BE2C (cell line): ENCODE measurements around the gene SLC17A8.

Experiments used
- DNase-seq: peaks from one replicate; pipeline ENCODE4 v3.0.0-alpha.2; 2020
- H3K27me3 ChIP-seq: fragments of 250-450 bp; sonication (Bioruptor Pico); 2 replicates; pipeline ENCODE4 v1.5.1; 2020; ENCODE audit warnings: mild to moderate bottlenecking
- H3K36me3 ChIP-seq: fragments of 250-450 bp; sonication (Bioruptor Pico); 2 replicates; pipeline ENCODE4 v1.5.1; 2020; ENCODE audit warnings: mild to moderate bottlenecking
- H3K4me1 ChIP-seq: fragments of 250-450 bp; sonication (Bioruptor Pico); 2 replicates; pipeline ENCODE4 v1.5.1; 2020
- H3K4me3 ChIP-seq: 2 replicates; pipeline ENCODE4 v1.5.1; 2011; ENCODE audit warnings: low read depth, low read length
- H3K9me3 ChIP-seq: fragments of 250-450 bp; sonication (Bioruptor Pico); 2 replicates; pipeline ENCODE4 v1.5.1; 2020
- TF ChIP-seq, protein P1 (sequence below): IDR thresholded peaks from 2 replicates; pipeline ENCODE4 v1.5.1; 2012; ENCODE audit warnings: mild to moderate bottlenecking, low read depth, low read length

The SLC17A8 gene

DNA sequence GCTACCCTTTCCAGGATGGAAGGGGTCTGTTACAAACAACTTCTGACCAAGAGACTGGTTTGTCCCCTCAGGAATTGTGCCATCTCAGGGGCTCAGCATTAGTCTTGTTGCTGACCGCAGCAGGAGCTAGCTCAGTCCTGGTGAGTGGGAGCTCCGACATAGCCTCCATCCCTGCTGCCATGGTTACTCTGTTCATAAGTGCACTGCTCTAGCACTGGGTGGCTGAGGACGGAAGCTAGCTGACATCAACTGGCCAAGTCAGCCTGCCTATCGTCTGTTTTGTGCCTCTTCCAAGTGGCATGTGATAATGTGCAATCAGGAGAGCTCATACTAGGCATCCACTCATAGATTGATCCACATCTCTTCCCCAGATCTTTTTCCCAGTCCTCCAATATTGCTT, 7.5 kb downstream of the SLC17A8 start:
- no peak for DNase-seq
- H3K4me1 ChIP-seq, result no peaks in the 10 kb centered on the region
- H3K9me3 ChIP-seq, result no peaks in the 10 kb centered on the region
- TF ChIP-seq, protein P1, sequence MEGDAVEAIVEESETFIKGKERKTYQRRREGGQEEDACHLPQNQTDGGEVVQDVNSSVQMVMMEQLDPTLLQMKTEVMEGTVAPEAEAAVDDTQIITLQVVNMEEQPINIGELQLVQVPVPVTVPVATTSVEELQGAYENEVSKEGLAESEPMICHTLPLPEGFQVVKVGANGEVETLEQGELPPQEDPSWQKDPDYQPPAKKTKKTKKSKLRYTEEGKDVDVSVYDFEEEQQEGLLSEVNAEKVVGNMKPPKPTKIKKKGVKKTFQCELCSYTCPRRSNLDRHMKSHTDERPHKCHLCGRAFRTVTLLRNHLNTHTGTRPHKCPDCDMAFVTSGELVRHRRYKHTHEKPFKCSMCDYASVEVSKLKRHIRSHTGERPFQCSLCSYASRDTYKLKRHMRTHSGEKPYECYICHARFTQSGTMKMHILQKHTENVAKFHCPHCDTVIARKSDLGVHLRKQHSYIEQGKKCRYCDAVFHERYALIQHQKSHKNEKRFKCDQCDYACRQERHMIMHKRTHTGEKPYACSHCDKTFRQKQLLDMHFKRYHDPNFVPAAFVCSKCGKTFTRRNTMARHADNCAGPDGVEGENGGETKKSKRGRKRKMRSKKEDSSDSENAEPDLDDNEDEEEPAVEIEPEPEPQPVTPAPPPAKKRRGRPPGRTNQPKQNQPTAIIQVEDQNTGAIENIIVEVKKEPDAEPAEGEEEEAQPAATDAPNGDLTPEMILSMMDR, result no peak
- no peaks in the 10 kb centered on the region for H3K27me3 ChIP-seq
- H3K4me3 ChIP-seq, result no peak overlapping the region
- H3K36me3 ChIP-seq, result no peaks in the 10 kb centered on the region

DNA sequence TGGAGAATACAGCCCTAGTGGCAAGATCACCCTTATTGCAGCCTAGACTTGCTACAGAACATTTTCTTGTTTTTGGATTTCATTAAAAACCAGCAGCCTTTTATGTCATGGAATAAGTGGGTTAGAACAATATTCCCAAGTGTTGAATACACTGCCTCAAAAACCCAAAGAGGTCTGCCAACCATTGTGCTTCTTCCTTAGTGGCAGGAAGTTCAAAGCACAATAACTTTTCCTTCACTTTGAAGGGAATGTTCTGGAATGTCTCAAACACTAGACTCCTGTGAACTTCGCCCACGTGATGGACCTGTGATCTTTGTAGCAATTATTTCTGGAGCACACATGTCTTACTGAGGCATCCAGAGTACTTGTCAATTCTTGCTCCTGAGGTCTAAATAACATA, 8.5 kb downstream of the SLC17A8 start:
- Histone ChIP-seq H3K4me1 (no peaks in the 10 kb centered on the region), H3K27me3 (no peaks in the 10 kb centered on the region), H3K36me3 (no peaks in the 10 kb centered on the region), H3K9me3 (no peaks in the 10 kb centered on the region), H3K4me3 (no peak overlapping the region)
- no peak for DNase-seq
- TF ChIP-seq, protein P1, result no peak

DNA sequence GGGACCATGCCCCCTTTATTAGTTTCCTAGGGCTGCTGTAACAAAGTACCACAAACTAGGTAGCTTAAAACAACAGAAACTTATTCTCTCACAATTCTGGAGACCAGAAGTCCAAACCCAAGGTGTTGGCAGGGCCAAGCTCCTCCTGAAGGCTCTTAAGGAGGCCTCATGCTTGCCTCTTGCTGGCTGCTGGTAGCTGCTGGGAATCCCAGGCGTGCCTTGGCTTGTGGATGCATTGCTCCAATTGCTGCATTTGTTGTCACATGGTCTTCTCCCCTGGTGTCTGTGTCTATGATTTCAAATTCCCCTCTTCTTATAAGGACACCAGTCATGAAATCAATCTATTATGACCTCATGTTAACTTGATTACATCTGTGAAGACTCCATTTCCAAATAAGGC, 11.2 kb downstream of the SLC17A8 start:
- TF ChIP-seq, protein P1, result no peak
- Histone ChIP-seq H3K9me3 (no peaks in the 10 kb centered on the region), H3K4me1 (no peaks in the 10 kb centered on the region), H3K27me3 (no peaks in the 10 kb centered on the region), H3K36me3 (no peaks in the 10 kb centered on the region), H3K4me3 (no peak overlapping the region)
- no peak for DNase-seq

DNA sequence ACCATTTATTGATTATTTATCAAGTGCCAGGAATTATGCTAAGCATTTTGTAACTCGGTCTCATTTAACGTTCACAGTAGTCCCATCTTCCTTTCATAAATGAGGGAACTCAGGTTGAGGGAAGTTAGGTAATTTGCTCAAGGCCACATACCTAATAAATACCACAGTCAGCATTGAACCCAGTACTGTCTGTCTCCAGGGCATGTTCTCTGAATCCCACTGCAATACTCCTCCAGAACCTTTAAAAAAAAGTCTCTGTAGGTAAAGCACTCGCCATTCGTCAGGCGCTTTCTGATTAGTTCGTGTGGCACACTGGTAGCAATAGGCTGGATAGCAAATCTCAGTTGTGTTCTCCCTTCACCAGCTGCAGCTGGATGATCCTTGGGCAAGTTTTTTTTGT, 14.3 kb downstream of the SLC17A8 start:
- Histone ChIP-seq H3K4me1 (no peaks in the 10 kb centered on the region), H3K36me3 (no peaks in the 10 kb centered on the region), H3K27me3 (no peaks in the 10 kb centered on the region), H3K4me3 (no peak overlapping the region), H3K9me3 (no peaks in the 10 kb centered on the region)
- DNase-seq, result no peak
- TF ChIP-seq, protein P1, result no peak

DNA sequence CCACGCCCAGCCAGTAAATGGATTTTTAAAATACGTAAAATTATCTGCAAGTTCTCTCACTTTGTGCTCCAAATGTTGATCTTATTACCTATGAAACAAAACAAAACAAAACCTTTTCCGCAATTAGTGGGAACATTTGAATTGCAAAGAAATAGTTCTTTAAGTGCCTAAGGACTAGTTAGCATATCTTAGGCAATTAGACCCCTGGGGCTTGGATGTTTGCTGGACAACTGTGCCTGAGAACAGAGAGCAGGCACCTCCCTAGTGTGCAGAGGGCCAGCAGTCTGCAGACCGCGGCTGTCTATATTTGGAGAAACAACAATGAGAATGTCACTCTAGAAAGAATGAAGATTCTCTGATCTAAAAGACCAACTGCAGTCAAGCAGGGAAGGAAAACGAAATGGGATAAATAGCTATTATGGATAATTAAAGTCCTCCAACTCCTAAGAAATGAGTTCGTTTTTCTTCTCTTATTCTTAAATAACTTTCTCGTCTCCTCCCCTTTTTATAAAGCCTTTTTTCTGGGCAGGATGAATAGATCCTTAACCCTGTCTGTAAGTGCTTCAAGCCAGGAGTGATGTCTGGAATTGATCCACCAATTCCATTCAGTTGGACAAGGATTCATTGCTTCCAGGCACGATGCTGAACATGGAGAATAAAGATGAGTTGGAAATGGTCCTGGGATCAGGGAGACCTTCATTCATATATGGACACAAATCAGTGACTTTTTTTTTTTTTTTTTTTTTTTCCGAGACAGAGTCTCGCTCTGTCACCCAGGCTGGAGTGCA, 16.2 kb downstream of the SLC17A8 start:
- H3K4me1 ChIP-seq, result no peaks in the 10 kb centered on the region
- no peak overlapping the region for H3K4me3 ChIP-seq
- H3K36me3 ChIP-seq, result no peaks in the 10 kb centered on the region
- DNase-seq, result no peak
- H3K9me3 ChIP-seq, result no peaks in the 10 kb centered on the region
- TF ChIP-seq, protein P1, result no peak
- no peaks in the 10 kb centered on the region for H3K27me3 ChIP-seq

DNA sequence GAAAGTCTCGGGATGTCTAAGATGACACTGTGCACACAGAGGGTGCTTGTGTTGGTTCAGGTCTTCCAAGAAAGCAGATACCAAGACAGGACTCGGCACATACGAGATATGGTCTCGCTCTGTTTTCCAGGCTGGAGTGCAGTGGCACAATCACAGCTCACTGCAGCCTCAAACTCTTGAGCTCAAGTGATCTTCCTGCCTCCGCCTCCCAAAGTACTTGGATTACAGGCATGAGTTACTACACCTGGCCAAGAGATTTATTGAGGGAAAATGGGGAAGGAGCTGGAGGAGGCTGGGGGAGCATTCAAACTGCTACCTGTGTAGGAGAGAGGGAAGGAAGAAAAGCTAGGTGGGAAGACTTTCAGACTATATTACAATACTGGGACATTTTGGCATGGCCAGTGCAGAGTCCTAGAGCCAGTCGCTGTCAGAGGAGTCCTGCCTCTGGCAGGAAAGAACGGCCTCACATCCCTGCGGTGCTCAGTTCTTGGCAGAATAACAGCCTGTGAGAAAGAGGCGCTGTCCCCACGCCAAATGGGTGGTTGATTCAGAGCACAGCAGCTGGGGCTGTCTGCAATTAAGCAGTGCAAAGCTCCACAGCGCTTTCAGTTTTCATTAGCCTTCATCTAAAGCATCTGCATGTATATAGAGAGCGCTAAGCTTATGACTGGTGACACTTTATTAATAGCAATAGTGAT, 18.3 kb downstream of the SLC17A8 start:
- Histone ChIP-seq H3K4me1 (no peaks in the 10 kb centered on the region), H3K27me3 (no peaks in the 10 kb centered on the region), H3K9me3 (no peaks in the 10 kb centered on the region), H3K36me3 (no peaks in the 10 kb centered on the region), H3K4me3 (no peak overlapping the region)
- TF ChIP-seq, protein P1, result no peak
- DNase-seq, result no peak
